Lung microvascular endothelial cell (primary cell): Measurements from ENCODE around the gene C5orf34. TPM values are rescaled to one million over a fixed set of nuclear protein-coding genes. Genes with fewer than 3 reads are reported as not detected.

Experiments
- total RNA-seq: library from RNA; depleted of rRNA; stranded (reverse); fragments of >200 nt; gene quantifications from 2 replicates; pipeline ENCODE4 v1.2.1, GENCODE V29; 2014

The C5orf34 gene
- total RNA-seq, 1 donor from 2014 or later: 1.4 TPM

Other genes starting within 250 kb of the C5orf34 start
- gene HMGCS1, start 201.7 kb downstream of the C5orf34 start, total RNA-seq: 43.8 and 52.2 TPM in 2 replicates
- gene CCL28, start 102.8 kb downstream of the C5orf34 start, total RNA-seq: 0.65 and 2.6 TPM in 2 replicates
- gene TMEM267, start 31.3 kb downstream of the C5orf34 start, total RNA-seq: 4.1 and 7.7 TPM in 2 replicates
- gene PAIP1, start 41.9 kb upstream of the C5orf34 start, total RNA-seq: 71.3 and 71.8 TPM in 2 replicates
- gene NNT, start 88.0 kb upstream of the C5orf34 start, total RNA-seq: 55.8 and 68.1 TPM in 2 replicates